Camera-type eye (tissue), 1 donor: ENCODE measurements around the gene NAP1L4. TPM values are rescaled to one million over a fixed set of nuclear protein-coding genes. Genes with fewer than 3 reads are reported as not detected.

Experiments used
- total RNA-seq: library from RNA; depleted of rRNA; stranded (reverse); fragments of >200 nt; gene quantifications from one replicate; pipeline ENCODE4 v1.2.3, GENCODE V29; 2014

NAP1L4 gene, protein sequence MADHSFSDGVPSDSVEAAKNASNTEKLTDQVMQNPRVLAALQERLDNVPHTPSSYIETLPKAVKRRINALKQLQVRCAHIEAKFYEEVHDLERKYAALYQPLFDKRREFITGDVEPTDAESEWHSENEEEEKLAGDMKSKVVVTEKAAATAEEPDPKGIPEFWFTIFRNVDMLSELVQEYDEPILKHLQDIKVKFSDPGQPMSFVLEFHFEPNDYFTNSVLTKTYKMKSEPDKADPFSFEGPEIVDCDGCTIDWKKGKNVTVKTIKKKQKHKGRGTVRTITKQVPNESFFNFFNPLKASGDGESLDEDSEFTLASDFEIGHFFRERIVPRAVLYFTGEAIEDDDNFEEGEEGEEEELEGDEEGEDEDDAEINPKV
- 232 TPM for total RNA-seq

DNA sequence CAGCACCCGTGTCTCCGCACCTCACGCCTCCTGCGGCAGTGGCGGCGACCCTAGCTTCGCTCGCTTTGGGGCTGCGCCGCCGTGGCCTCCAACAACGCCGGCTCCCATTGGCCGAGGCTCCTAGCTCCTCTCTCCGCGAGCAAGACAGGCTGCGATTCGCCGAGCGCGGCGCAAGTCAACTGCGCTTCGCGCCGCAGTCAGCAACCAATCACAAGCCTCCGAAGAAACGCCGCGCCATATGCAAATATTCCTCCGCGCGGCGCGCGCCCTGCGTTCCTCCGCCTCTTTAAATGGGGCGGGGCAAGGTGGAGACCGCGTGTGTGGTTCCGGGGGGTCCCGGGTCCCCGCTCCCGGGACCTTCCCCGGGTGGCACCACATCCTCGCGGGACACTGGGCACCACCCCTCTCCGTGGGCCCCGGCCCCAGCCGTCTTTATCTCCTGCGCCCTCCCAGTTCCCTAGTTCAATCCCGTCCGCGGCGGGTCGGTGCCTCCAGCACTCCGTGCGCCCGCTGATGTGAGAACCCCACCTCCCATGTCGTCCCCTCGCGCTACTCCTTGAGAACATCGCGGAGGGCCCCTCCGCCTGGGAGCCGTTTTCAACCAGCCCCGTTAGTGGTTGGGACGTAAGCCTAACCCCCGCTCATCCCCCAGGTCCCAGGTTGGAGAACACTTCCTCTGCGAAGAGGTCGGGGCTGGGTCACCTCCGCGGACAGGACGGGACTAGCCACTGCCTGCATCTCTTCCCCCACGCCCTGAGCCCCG lies at the start of gene NAP1L4:
TSS of gene NAP1L4 (minus strand) at position 96 of the 763 bp plus-strand sequence. CDS start 13,109 bp downstream, outside the sequence.

DNA sequence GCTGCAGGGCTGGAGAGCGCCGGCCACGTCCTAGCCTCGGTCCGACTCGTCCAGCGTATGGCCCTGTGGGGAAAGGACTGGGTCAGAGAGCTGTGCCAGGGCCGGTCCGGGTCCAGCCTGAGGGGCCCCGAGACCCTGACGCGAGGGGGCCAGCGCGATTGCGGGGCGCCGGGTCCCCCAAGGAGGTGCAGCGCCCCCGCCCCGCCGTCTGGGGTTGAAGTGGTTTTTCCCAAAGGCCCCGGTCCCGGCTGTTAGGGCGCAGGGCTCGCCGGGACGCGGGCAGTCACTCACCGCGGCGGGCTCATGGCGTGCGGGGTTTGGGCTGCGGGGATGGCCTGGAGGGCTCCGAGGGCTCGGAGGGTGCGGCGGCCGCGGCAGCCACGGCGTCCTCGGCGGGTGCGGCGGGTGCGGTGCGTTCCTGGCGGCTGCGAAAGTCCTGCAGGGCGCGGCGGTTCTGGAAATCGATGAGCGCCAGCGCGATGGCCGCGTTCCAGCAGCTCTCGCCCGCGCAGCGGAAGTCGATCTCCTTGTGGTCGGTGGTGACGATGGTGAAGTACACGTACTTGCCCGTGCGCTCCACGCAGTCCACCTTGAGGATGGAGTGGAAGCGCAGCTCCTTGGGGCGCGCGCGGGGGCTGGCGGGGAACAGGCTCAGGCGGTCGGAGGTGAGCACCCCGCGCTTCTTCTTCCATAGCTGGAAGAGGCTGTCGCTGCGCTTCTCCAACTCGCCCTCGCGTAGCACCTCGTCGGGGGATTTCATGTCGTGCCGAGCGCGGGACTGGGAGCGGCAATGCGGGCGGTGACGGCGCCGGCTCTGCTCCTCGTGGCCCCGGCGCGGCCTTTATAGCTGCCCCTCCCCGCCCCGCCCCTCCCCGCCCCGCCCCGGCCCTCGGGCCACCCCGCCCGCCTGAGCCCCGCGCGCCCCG lies 63.3 kb downstream of the NAP1L4 start, which contains the start of gene PHLDA2:
TSS of gene PHLDA2 (minus strand) at position 816 of the 926 bp plus-strand sequence. CDS start at position 760, 56 bp downstream.

Other genes starting within 250 kb of the NAP1L4 start
- gene CDKN1C, start 106.6 kb downstream of the NAP1L4 start, total RNA-seq: 118 TPM
- gene PHLDA2, start 62.9 kb downstream of the NAP1L4 start, total RNA-seq: not detected
- 29.4 TPM for gene CARS1, start 65.1 kb upstream of the NAP1L4 start, total RNA-seq
- 30.2 TPM for gene OSBPL5, start 173.0 kb upstream of the NAP1L4 start, total RNA-seq
- not detected for gene MRGPRG, start 226.5 kb upstream of the NAP1L4 start, total RNA-seq
- gene MRGPRE, start 240.1 kb upstream of the NAP1L4 start, total RNA-seq: 0.44 TPM